Panc1 (cell line): ENCODE measurements around the gene TERF2IP. TPM values are rescaled to one million over a fixed set of nuclear protein-coding genes. Genes with fewer than 3 reads are reported as not detected.

ENCODE experiments used
- ATAC-seq: fragments of 200-7000 bp; cut with Tn5 transposase; 2 replicates; pipeline ENCODE4 v1.9.1; 2020; ENCODE audit warnings: mild to moderate bottlenecking, moderate library complexity
- BruUV-seq: library from RNA; stranded (reverse); fragments of 400-500 nt; replicated peaks from 2 replicates; lab custom pipeline; 2021; lab: Mats Ljungman, UMichigan
- CTCF ChIA-PET: fragments of 300-600 bp; sonication (Branson Sonifier 250); formaldehyde crosslinking; loops from one replicate; lab custom pipeline; 2022; ENCODE audit warnings: antibody characterized with exemption; lab: Charles Lee
- POLR2A ChIA-PET: fragments of 300-600 bp; sonication (Branson Sonifier 250); formaldehyde crosslinking; loops from one replicate; lab custom pipeline; 2022; ENCODE audit warnings: antibody characterized with exemption; lab: Charles Lee
- DNase-seq: peaks from one replicate; pipeline ENCODE4 v3.0.0-alpha.2; 2010; ENCODE audit warnings: low read depth, low spot score
- H3K27ac ChIP-seq: 2 replicates; pipeline ENCODE4 v1.5.1; 2011; ENCODE audit warnings: mild to moderate bottlenecking, low read length, inconsistent platforms
- H3K27me3 ChIP-seq: fragments of 200-500 bp; sonication (Bioruptor generic); 2 replicates; pipeline ENCODE4 v1.6.0; 2014; ENCODE audit warnings: low read length, inconsistent platforms; ENCODE audit not compliant: control insufficient read depth, insufficient read depth
- H3K36me3 ChIP-seq: fragments of 200-500 bp; sonication (Bioruptor generic); 2 replicates; pipeline ENCODE4 v1.5.1; 2014; ENCODE audit warnings: inconsistent platforms, mild to moderate bottlenecking, low read length, moderate library complexity; ENCODE audit not compliant: control insufficient read depth, insufficient read depth
- H3K4me1 ChIP-seq: 2 replicates; pipeline ENCODE4 v1.5.1; 2011; ENCODE audit warnings: inconsistent platforms, mild to moderate bottlenecking, low read length, moderate library complexity; ENCODE audit not compliant: control insufficient read depth, insufficient read depth
- H3K4me3 ChIP-seq, 2 experiments: 2 replicates each; pipeline ENCODE4 v1.5.1; 2011 to 2012; ENCODE audit warnings: low read depth in 2 of 2, low read length in 2 of 2, mild to moderate bottlenecking in 2 of 2, inconsistent platforms in 1 of 2, moderate library complexity in 1 of 2
- H3K9me3 ChIP-seq: fragments of 200-500 bp; sonication (Bioruptor generic); 2 replicates; pipeline ENCODE4 v1.5.1; 2014; ENCODE audit warnings: low read depth, mild to moderate bottlenecking, inconsistent platforms, low read length, moderate library complexity; ENCODE audit not compliant: control insufficient read depth, insufficient read depth
- POLR2AphosphoS5 ChIP-seq: IDR thresholded peaks from 2 replicates; pipeline ENCODE4 v1.6.1; 2012; ENCODE audit warnings: mild to moderate bottlenecking, low read depth, low read length, moderate library complexity
- REST ChIP-seq, 2 experiments: IDR thresholded peaks; 2 replicates each; pipeline ENCODE4 v1.6.1; 2011 to 2012; ENCODE audit warnings: low read depth in 2 of 2, control low read depth in 1 of 2, low read length in 1 of 2, mild to moderate bottlenecking in 1 of 2, moderate library complexity in 1 of 2; ENCODE audit not compliant: insufficient read depth in 1 of 2
- SIN3A ChIP-seq: IDR thresholded peaks from 2 replicates; pipeline ENCODE4 v1.6.1; 2012; ENCODE audit warnings: low read depth, mild to moderate bottlenecking, low read length, moderate library complexity, borderline replicate concordance; ENCODE audit not compliant: insufficient read depth
- TCF7L2 ChIP-seq: IDR thresholded peaks from 2 replicates; pipeline ENCODE4 v1.6.1; 2011; ENCODE audit warnings: mild to moderate bottlenecking, low read depth, low read length, inconsistent platforms
- in situ Hi-C: cut with HindIII; loops from 2 replicates; pipeline ENCODE4 v1.10.0; 2016; ENCODE audit warnings: low sequenced_read_pairs, low pct_unique_long_range_greater_than_20kb
- intact Hi-C: fragments of 100-400 bp; cut with micrococcal nuclease; formaldehyde crosslinking; loops from one replicate; pipeline ENCODE4 v1.10.0; 2022; ENCODE audit not compliant: unreplicated experiment
- total RNA-seq: library from RNA; stranded (reverse); gene quantifications from one replicate; pipeline ENCODE4 v1.2.1, GENCODE V29; 2021; ENCODE audit not compliant: unreplicated experiment
- TF ChIP-seq, protein P1 (sequence below): fragments of 450-650 bp; IDR thresholded peaks from 2 replicates; pipeline ENCODE4 v1.5.1; 2017; ENCODE audit warnings: mild to moderate bottlenecking

TERF2IP gene
- total RNA-seq, 1 experiment from 2014 or later, result 23.3 TPM

DNA sequence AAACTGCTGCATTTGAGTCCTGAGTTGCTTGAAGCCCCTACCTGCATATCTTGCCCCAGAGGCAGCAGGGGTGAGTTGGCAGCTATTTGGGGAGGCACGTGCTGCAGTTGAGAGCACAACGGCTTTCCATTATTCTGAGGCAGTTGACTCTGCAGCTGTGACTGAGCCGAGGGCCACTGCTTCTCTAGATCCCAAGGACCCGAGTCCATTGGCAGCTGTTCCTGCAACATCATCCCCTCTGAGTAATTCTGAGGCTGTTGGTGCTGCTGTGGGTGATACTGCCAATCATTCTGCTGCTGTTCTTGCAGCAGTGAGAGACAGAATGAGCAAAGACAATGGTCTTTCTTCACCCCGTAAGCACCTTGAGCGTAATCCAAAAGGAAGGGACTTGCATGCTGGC, 12.7 kb downstream of the TERF2IP start:
- H3K27me3 ChIP-seq, result no peaks in the 10 kb centered on the region
- no peak overlapping the region for H3K27ac ChIP-seq
- ATAC-seq (no peak), DNase-seq (no peak)
- TF ChIP-seq TCF7L2 (no peak), SIN3A (no peak), REST (IDR thresholded peaks at IDR 0.05; ENCODE audit: insufficient read depth in 1 of 2, low read depth in 2 of 2, low read length in 1 of 2) (no peak), POLR2AphosphoS5 (no peak)
- TF ChIP-seq, protein P1, sequence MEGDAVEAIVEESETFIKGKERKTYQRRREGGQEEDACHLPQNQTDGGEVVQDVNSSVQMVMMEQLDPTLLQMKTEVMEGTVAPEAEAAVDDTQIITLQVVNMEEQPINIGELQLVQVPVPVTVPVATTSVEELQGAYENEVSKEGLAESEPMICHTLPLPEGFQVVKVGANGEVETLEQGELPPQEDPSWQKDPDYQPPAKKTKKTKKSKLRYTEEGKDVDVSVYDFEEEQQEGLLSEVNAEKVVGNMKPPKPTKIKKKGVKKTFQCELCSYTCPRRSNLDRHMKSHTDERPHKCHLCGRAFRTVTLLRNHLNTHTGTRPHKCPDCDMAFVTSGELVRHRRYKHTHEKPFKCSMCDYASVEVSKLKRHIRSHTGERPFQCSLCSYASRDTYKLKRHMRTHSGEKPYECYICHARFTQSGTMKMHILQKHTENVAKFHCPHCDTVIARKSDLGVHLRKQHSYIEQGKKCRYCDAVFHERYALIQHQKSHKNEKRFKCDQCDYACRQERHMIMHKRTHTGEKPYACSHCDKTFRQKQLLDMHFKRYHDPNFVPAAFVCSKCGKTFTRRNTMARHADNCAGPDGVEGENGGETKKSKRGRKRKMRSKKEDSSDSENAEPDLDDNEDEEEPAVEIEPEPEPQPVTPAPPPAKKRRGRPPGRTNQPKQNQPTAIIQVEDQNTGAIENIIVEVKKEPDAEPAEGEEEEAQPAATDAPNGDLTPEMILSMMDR, result no peak
- no peak overlapping the region for H3K4me3 ChIP-seq
- in situ Hi-C loops (no loop called here), intact Hi-C loops (no loop called here)
- H3K36me3 ChIP-seq, result peaks cover 2% of the 10 kb centered on the region; the same call in 1 of the 2 replicates
- H3K4me1 ChIP-seq, result no peaks in the 10 kb centered on the region
- ChIA-PET CTCF (interaction anchor here (0.6 kb wide), 1 partner anchor 256 kb away, joined by 6 read pairs; no protein-coding TSS in a partner anchor), POLR2A (no interaction called here)
- no peaks in the 10 kb centered on the region for H3K9me3 ChIP-seq
- BruUV-seq, result no TSS peak

GRCh38 chr16:75660726-75661302, 13.2 kb downstream of the TERF2IP start:
- CTCF ChIA-PET, result no interaction called here

More at GRCh38 chr16:75660726-75661302, 13.2 kb downstream of the TERF2IP start:
- Histone ChIP-seq H3K9me3 (no peaks in the 10 kb centered on the region), H3K27me3 (no peaks in the 10 kb centered on the region), H3K27ac (no peak overlapping the region), H3K4me1 (no peaks in the 10 kb centered on the region), H3K4me3 (no peak overlapping the region), H3K36me3 (peaks cover 2% of the 10 kb centered on the region; the same call in 1 of the 2 replicates)
- no peak for ATAC-seq
- POLR2A ChIA-PET, result no interaction called here
- TF ChIP-seq POLR2AphosphoS5 (no peak), SIN3A (no peak), REST (IDR thresholded peaks at IDR 0.05; ENCODE audit: insufficient read depth in 1 of 2, low read depth in 2 of 2, low read length in 1 of 2) (no peak), TCF7L2 (no peak)
- TF ChIP-seq, protein P1, result no peak
- no peak for DNase-seq
- no TSS peak for BruUV-seq
- in situ Hi-C loops, result no loop called here
- intact Hi-C loops, result no loop called here
